K562 (cell line): ENCODE results near the gene ATAD3C. TPM values are rescaled to one million over a fixed set of nuclear protein-coding genes. Genes with fewer than 3 reads are reported as not detected.
"Not testable (repeated sequence)": the region's sequence is repeated elsewhere in the genome, so short reads cannot be mapped to it uniquely, and the experiment has no call there.

ENCODE experiments used
- ATAC-seq: fragments of 200-7000 bp; cut with Tn5 transposase; 3 replicates; pipeline ENCODE4 v1.9.1; 2020; ENCODE audit warnings: moderate library complexity
- BruUV-seq: library from RNA; stranded (reverse); fragments of 400-500 nt; replicated peaks from 2 replicates; lab custom pipeline; 2021; lab: Mats Ljungman, UMichigan
- CTCF ChIA-PET: fragments of 300-600 bp; formaldehyde crosslinking; extraction: SDS; loops from one replicate; lab custom pipeline; 2021; ENCODE audit warnings: low intra/inter-chr PET ratio; lab: Yijun Ruan, JAX
- POLR2A ChIA-PET: fragments of 300-600, 350-650 bp; sonication (Branson Sonifier 250); formaldehyde crosslinking; extraction: SDS; loops from one replicate; lab custom pipeline; 2021; ENCODE audit warnings: antibody characterized with exemption, inconsistent platforms; lab: Yijun Ruan, JAX
- DNase-seq, 4 experiments: peaks; one replicate each; pipeline versions ENCODE4 v3.0.0 to v3.0.0-alpha.2; 2011 to 2018; ENCODE audit warnings: low spot score in 3 of 4, mixed read lengths in 3 of 4; ENCODE audit errors: extremely low read depth in 1 of 4
- FAIRE-seq: peaks from 2 replicates; lab custom pipeline; 2011; peaks lifted over from hg19 to GRCh38; lab: Jason Lieb, UNC
- H2AFZ ChIP-seq: 2 replicates; pipeline ENCODE4 v1.6.0; 2011; ENCODE audit warnings: low read depth, low read length, control low read depth, inconsistent platforms
- H3K27ac ChIP-seq: fragments of 200-600 bp; 3 replicates; pipeline ENCODE4 v1.8.0; 2011; ENCODE audit warnings: low read depth, mild to moderate bottlenecking, control low read depth, inconsistent platforms, low read length, moderate library complexity, mixed read lengths; ENCODE audit errors: extremely low read depth
- H3K27me3 ChIP-seq, 2 experiments: fragments of 300-600 bp in 1 of 2; 2 replicates in 1 of 2; 3 replicates in 1 of 2; pipeline versions ENCODE4 v1.6.0 to v1.8.0; 2011; ENCODE audit warnings: inconsistent platforms in 2 of 2, low read length in 2 of 2, mild to moderate bottlenecking in 1 of 2, mixed read lengths in 1 of 2, moderate library complexity in 1 of 2; ENCODE audit not compliant: control insufficient read depth in 2 of 2, insufficient read depth in 2 of 2
- H3K36me3 ChIP-seq: fragments of 300-600 bp; 3 replicates; pipeline ENCODE4 v1.8.0; 2011; ENCODE audit warnings: mild to moderate bottlenecking, low read length, inconsistent platforms; ENCODE audit not compliant: control insufficient read depth, insufficient read depth
- H3K4me1 ChIP-seq, 2 experiments: fragments of 200-600 bp in 1 of 2; replicated peaks in 1 of 2; 2 replicates in 1 of 2; 3 replicates in 1 of 2; pipeline versions ENCODE4 v1.5.1 to v1.8.0; 2011; ENCODE audit warnings: inconsistent platforms in 2 of 2, low read length in 2 of 2, mild to moderate bottlenecking in 1 of 2, mixed read lengths in 1 of 2, moderate library complexity in 1 of 2; ENCODE audit not compliant: control insufficient read depth in 2 of 2, insufficient read depth in 2 of 2
- H3K4me2 ChIP-seq: 2 replicates; pipeline ENCODE4 v1.6.1; 2011; ENCODE audit warnings: low read length, control low read depth, inconsistent platforms, mixed read lengths; ENCODE audit not compliant: insufficient read depth
- H3K4me3 ChIP-seq: fragments of 200-600 bp; sonication (generic), shearing (Covaris generic); 2 replicates; pipeline ENCODE4 v1.5.1; 2016; ENCODE audit warnings: control low read depth, inconsistent platforms
- H3K79me2 ChIP-seq: fragments of 200-600 bp; 3 replicates; pipeline ENCODE4 v1.8.0; 2011; ENCODE audit warnings: low read length, inconsistent platforms; ENCODE audit not compliant: control insufficient read depth, insufficient read depth
- H3K9ac ChIP-seq, 2 experiments: 2 replicates each; pipeline versions ENCODE4 v1.6.0 to v1.6.1; 2011; ENCODE audit warnings: low read depth in 2 of 2, low read length in 2 of 2, control low read depth in 1 of 2, inconsistent platforms in 1 of 2, mild to moderate bottlenecking in 1 of 2, mixed read lengths in 1 of 2; ENCODE audit not compliant: insufficient read depth in 1 of 2
- H3K9me1 ChIP-seq: one replicate; pipeline ENCODE4 v1.6.0; 2011; ENCODE audit warnings: inconsistent platforms, mild to moderate bottlenecking, low read length, moderate library complexity; ENCODE audit not compliant: control insufficient read depth, insufficient read depth
- H3K9me3 ChIP-seq: replicated peaks from 2 replicates; pipeline ENCODE4 v1.5.1; 2011; ENCODE audit warnings: low read depth, low read length, inconsistent platforms; ENCODE audit not compliant: control insufficient read depth, insufficient read depth
- H4K20me1 ChIP-seq: replicated peaks from 2 replicates; pipeline ENCODE4 v1.6.1; 2011; ENCODE audit warnings: low read length, inconsistent platforms, mixed read lengths; ENCODE audit not compliant: control insufficient read depth, insufficient read depth
- ZBTB33 ChIP-seq: sonication (generic); formaldehyde crosslinking; IDR thresholded peaks from 2 replicates; pipeline ENCODE4 v1.8.1; 2023; ENCODE audit warnings: mild to moderate bottlenecking, missing genetic modification reagents
- WGBS: fragments of 100-300 bp; shearing (Covaris generic); methylation state at CpG from one replicate; pipeline ENCODE4 v1.1.6; 2016; ENCODE audit warnings: low coverage, mixed read lengths; ENCODE audit not compliant: insufficient coverage; ENCODE audit errors: missing lambda C conversion rate; 5-methylcytosine and 5-hydroxymethylcytosine counted together
- in situ Hi-C: fragments of 300-500 bp; cut with MboI; formaldehyde crosslinking; loops from 4 replicates; pipeline ENCODE4 v1.15.0; 2018; ENCODE audit warnings: inconsistent platforms, mixed read lengths
- intact Hi-C: fragments of 100-400 bp; cut with micrococcal nuclease; formaldehyde crosslinking; loops from 2 replicates; pipeline ENCODE4 v1.14.2; 2022
- polyA plus RNA-seq, 8 experiments: library from polyadenylated mRNA; depleted of rRNA in 4 of 8; stranded (reverse) in 5 of 8; unstranded in 3 of 8; fragments of >200 nt; fragmentation: Nextera tagmentation in 2 of 8; fragmentation: Illumina TruSeq in 1 of 8; extraction: Ambion mirVana in 2 of 8; extraction: Trizol in 1 of 8; gene quantifications; 2 replicates each; pipeline versions ENCODE4 v1.2.1 to v1.2.3, GENCODE V29; 2011 to 2014; ENCODE audit warnings: inconsistent platforms in 1 of 8, missing spikeins in 1 of 8
- total RNA-seq, 7 experiments: library from RNA; depleted of rRNA in 6 of 7; stranded (reverse); fragments of >200 nt in 6 of 7; fragmentation: Illumina TruSeq in 2 of 7; extraction: Trizol in 2 of 7; gene quantifications; 2 replicates each; pipeline versions ENCODE4 v1.2.1 to v1.2.3, GENCODE V29; 2011 to 2021; ENCODE audit warnings: low replicate concordance in 1 of 7

ATAD3C gene
- total and polyA plus RNA-seq, 9 of the 15 experiments (the other 6 are each of a cell fraction or from before 2014, with no cell fraction given), result 0.03 to 0.18 TPM; not detected in 7

GRCh38 chr1:1468196-1468985 lies 18.9 kb downstream of the ATAD3C start:
- intact Hi-C loops, H4K20me1 ChIP-seq, DNase-seq, BruUV-seq, in situ Hi-C loops, POLR2A ChIA-PET, H3K36me3 ChIP-seq, H3K9ac ChIP-seq, ATAC-seq, H3K27ac ChIP-seq, H3K27me3 ChIP-seq, H3K4me2 ChIP-seq, H3K4me3 ChIP-seq, H2AFZ ChIP-seq, H3K9me1 ChIP-seq, CTCF ChIA-PET, H3K9me3 ChIP-seq, FAIRE-seq: not testable (repeated sequence)
- 81% methylated on average over 25 of the region's 44 CpGs for WGBS
- TF ChIP-seq ZBTB33, result peak; percentile 38; the same call in 1 of the 2 replicates
- Histone ChIP-seq H3K79me2 (peaks cover 32% of the 10 kb centered on the region), H3K4me1 (peaks cover 0 to 18% of the 10 kb centered on the region in 2 experiments; a peak in 3 of 5 replicates)
